Adipose tissue (tissue), 3 donors: ENCODE data around the gene EEFSEC. TPM values are rescaled to one million over a fixed set of nuclear protein-coding genes. Genes with fewer than 3 reads are reported as not detected.

Experiments used
- H3K27ac ChIP-seq: one replicate; pipeline ENCODE4 v1.5.1; 2013; ENCODE audit warnings: low read depth, low read length
- WGBS, 3 donors: extraction: QIAGEN DNeasy Blood & Tissue Kit; methylation state at CpG; one replicate each; pipeline ENCODE4 v1.1.7; 2013; 5-methylcytosine and 5-hydroxymethylcytosine counted together
- polyA plus RNA-seq, 3 donors: library from polyadenylated mRNA; stranded (reverse); fragments of 200-250 nt; gene quantifications; one replicate each; pipeline ENCODE4 v1.2.3, GENCODE V29; 2013
- donor health status: healthy with polysubstance abuse.
- donor health status: Bipolar disorder and iron deficiency.
- donor health status: healthy.

The EEFSEC gene
- polyA plus RNA-seq, 3 donors: 8.9 to 14.6 (median 9.0) TPM

DNA sequence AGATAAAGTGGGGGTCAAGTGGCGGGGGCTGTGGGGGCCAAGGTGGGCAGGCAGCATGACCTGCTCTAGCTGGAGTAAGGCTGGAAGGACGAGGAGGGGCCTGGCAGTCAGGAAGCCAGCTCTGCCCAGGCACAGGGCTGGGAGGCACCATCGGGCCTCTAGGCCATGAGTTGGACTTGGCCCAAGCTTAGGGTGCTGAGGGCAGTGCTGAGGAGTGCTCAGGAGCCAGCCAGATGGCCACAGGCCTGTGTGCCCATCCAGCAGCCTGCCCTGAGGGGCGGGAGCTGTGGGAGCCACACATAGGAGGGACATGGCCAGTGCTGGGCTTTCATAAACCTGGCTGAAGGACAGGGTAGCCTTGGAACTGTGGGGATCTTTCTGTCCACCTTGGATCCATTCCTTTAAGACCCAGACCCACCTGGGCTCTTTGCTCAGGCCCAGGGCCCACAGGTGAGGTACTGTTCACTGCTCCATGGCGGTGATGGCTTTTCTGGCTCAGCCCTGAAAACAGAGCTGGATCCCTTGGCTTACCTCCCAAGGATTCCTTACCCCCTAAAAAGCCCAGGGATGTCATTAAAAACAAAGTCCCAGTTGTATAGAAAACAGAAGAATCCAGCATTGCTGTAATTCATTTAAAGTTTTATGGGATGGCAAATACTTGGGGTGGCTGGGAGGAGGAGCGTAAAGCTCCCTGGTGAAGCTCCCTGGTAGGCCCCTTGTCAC lies 176.4 kb downstream of the EEFSEC start:
- H3K27ac ChIP-seq: no peak overlapping the region
- 79 to 95% (median 91%) methylated on average over 6 of the region's 6 CpGs for WGBS, 3 donors

DNA sequence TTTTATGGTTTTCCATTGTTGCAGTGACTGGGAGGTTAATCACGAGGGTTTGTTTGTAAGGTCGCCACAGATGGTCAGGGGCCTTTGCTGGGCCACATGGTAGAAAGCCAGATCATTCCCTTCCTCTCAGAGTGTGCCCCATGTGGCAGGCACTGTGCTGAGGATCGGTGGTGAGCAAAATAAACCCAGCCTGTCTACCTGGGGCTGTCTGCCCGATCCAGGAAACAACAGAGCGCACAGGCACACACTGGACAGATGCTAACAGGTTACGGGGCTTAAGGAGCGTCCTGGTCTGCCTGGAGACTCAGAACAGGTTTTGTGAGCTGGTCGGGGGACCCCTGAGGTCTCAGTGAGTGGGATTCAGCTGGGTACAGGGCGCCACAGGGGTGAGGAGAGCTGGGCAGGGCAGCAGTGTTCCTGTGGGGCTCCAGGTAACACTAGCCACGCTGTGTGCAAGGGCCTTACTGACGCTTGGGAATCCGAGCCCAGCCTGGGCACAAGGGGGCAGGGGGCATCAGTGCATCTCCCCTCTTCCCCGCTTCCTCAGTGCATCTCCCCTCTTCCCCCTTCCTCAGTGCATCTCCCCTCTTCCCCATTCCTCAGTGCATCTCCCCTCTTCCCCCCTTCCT lies 177.0 kb downstream of the EEFSEC start:
- 89 to 95% (median 92%) methylated on average over 13 of the region's 13 CpGs for WGBS, 3 donors
- H3K27ac ChIP-seq: no peak overlapping the region

- WGBS, 3 donors: 67 to 90% (median 88%) methylated on average over 8 of the region's 8 CpGs
- H3K27ac ChIP-seq: no peak overlapping the region
These were observed 180.9 kb downstream of the EEFSEC start for GRCh38 chr3:128334086-128334645.

GRCh38 chr3:128334766-128335165 lies 181.5 kb downstream of the EEFSEC start:
- WGBS, 3 donors: 91 to 100% (median 93%) methylated on average over 3 of the region's 3 CpGs
- H3K27ac ChIP-seq: no peak overlapping the region

DNA sequence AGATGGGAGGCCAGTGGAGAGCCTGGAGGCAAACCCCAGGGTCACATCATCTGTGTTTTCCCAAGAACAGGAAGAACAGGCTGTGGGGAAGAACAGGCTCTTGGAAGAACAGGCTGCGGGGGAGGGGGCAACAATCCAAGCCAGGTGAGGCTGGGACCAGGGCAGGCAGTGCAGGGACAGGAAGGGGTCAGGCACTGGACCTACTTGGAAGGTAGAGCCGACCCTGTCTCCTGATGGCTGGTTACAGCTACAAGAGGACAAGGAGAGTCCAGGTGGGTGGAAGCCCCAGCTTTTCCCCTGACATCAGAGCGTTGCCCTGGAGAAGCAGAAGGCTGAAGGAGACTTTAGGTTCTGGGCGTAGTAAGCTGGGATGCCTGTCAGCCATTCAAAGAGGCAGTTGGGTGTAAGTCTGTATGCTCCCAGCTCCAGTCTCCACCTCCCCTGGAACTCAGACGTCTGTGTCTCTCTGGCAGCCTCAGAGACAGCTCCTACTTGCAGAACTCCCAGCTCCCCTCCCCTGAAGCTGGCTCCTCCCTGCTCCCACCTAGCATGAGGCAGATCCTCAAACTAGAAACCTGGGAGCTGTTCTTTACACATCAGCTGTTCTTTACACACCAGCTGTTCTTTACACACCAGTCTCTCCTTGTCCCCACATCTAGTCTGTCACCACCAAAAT lies 182.5 kb downstream of the EEFSEC start:
- H3K27ac ChIP-seq: no peak overlapping the region
- WGBS, 3 donors: 36 to 84% (median 79%) methylated on average over 5 of the region's 5 CpGs

DNA sequence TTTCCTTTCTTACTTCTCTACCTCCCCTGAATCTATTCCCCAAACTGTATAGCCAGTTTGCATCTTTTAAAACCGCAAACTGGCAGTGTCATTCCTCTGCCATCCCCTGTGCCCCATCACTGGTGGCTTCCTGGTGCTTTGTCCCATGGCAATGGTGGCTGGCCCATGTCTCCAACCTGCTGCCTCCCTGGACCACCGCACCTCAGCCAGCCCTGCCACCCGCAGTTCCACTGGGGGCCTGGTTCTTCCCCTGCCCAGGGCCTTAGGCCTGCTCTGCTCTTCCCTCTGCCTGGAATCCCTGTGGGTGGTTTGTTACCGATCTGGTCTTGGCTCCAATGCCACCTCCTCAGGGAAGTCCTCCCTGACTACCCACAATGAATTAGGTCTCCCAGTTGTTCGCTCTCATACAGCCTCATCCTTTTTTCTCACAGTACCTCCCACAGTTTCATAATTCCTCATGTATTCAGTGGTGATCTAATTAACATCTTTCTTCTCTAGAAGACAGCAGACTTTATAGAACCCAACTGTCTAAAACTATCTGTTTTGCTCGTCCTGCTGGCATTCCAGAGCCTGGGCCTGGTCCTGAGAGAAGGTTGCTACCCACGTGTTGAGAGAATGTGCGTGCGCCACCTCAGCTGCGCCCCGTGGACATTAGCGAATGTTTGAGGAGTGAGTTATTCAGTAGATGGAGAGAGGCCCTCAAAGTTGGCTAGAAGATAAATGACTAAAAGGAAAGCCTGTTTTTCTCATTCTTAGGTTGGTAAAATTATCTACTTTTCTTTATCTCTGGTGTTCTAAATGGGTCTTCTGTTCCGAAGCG lies 183.3 kb downstream of the EEFSEC start:
- WGBS, 3 donors: 92 to 94% (median 93%) methylated on average over 14 of the region's 14 CpGs

DNA sequence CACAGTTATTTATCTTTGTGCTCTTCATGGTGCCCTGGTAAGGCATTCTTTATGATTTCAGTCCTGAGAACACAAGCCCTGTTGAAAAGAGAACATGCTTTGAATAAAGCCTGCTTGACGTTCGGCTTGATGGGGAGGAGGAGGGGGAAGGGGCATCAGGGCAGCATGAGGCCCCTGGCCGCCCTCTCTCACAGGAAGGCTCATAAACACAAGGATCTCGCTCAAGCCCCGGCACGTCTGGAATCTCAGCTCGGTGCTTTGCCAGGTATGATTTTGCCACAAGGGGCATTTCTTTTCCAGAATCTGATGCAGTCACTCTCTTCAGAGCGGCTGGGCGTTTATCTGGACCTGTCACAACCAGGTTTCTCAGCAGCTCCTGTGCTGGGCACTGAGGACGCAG lies 184.0 kb downstream of the EEFSEC start:
- no peak overlapping the region for H3K27ac ChIP-seq
- 51 to 92% (median 91%) methylated on average over 10 of the region's 10 CpGs for WGBS, 3 donors

More for the DNA sequence above, 183.3 kb downstream of the EEFSEC start:
- H3K27ac ChIP-seq: no peak overlapping the region

GRCh38 chr3:128338536-128339330 lies 185.5 kb downstream of the EEFSEC start:
- H3K27ac ChIP-seq: no peak overlapping the region
- WGBS, 3 donors: 83 to 93% (median 93%) methylated on average over 12 of the region's 12 CpGs

DNA sequence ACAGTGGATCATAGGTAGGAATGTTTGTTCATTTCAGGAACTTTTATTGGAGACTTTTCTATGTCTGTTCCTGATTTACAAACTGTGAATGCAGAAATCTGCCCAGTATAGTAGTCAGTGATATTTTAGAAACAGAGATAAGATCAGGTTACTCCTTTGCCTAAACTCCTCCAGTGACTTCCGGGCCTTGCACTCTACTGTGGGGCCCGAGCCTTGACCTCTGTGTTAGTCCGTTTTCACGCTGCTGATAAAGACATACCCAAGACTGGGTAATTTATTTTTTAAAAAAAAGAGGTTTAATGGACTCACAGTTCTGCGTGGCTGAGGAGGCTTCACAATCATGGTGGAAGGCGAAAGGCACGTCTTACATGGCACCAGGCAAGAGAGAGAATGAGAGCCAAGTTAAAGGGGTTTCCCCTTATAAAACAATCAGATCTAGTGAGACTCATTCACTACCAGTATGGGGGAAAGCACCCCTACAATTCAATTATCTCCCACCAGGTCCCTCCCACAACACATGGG lies 186.3 kb downstream of the EEFSEC start:
- no peak overlapping the region for H3K27ac ChIP-seq
- 70 to 88% (median 86%) methylated on average over 7 of the region's 7 CpGs for WGBS, 3 donors

DNA sequence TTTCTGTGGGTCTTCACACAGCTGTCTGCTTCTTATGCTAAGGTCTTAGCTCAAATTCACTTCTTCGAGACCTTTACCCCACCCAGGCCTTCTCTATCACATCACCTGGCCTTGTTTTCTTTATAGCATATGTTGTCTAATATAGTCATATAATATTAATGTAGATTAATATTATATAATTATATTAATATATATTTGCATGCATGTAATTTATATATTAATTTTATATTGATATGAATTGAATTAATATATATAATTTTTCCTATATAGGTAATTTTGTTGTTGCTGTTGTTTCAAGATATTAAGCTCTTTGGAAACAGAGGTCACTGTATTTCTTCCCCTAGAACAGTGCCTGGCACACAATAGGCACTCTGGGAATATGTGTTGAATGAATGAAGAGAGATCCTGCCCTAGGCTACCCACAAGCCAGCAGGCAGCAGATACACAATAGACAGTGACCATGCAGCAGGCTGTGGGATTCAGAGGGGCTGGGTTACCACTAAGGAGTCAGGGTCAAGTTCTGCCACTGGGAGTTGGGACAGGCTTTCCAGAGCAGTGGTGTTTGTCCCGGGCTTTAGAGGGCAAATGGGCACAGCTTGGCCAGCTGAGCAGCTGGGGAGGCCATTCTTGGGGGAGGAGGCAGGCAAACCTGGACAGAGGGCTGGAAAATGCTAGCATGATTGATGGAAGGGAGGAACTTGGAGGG lies 187.1 kb downstream of the EEFSEC start:
- 63 to 89% (median 68%) methylated on average over 2 of the region's 2 CpGs for WGBS, 3 donors

DNA sequence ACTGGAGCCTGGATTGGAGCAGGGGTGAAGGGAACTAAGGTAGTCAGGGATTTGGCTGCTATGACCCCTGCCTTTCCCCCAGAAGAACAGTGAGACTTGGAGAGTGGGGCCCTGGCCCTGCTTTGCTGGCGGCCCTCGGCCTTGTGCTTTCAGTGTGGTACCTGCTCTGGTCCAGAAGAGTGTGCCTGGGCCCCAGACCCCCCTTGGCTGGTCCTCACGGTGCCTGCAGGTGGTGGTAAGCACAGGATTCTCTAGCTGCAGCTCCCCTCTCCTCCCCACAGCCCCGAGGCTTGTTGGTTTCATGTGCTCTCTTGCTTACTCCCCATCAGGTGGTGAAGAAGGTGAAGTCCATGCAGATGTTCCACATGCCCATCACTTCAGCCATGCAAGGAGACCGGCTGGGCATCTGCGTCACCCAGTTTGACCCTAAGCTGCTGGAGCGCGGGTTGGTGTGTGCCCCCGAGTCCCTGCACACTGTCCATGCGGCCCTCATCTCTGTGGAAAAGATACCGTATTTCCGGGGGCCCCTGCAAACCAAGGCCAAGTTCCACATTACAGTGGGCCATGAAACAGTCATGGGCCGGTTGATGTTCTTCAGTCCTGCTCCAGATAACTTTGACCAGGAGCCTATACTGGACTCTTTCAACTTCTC lies 187.7 kb downstream of the EEFSEC start:
- WGBS, 3 donors: 96 to 97% (median 97%) methylated on average over 13 of the region's 13 CpGs
- H3K27ac ChIP-seq: no peak overlapping the region

More for the DNA sequence above, 187.1 kb downstream of the EEFSEC start:
- H3K27ac ChIP-seq: no peak overlapping the region

- H3K27ac ChIP-seq: no peak overlapping the region
- WGBS, 3 donors: 93 to 96% (median 94%) methylated on average over 12 of the region's 12 CpGs
These were observed 188.5 kb downstream of the EEFSEC start for GRCh38 chr3:128341659-128342395.

DNA sequence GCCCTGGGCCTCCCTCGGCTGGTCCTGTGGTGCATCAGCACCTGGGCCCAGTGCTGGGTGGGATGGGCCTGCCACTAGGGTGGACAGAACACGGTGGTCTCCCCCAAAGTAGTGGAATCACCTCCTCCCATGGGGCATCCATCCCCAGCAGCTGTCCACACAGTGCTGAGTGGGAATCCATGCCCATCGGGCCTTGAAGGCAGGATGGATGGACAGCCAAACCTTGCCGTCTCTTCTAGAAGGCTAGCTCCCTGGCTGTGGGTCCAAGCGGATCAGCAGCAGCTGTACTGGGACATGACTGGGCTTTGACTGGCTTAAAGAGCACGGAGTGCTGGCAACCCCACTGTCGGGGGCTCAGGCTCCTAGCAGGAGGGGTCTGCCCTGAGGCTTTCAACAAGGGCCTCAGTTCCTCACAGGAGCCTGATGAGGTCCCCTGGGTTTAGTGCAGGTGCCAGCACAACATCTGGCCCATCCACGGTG lies 189.5 kb downstream of the EEFSEC start:
- no peak overlapping the region for H3K27ac ChIP-seq
- 92 to 98% (median 97%) methylated on average over 8 of the region's 8 CpGs for WGBS, 3 donors

- 68 to 82% (median 70%) methylated on average over 6 of the region's 6 CpGs for WGBS, 3 donors
These were observed 190.2 kb downstream of the EEFSEC start for GRCh38 chr3:128343287-128344051.

More at GRCh38 chr3:128343287-128344051, 190.2 kb downstream of the EEFSEC start:
- no peak overlapping the region for H3K27ac ChIP-seq
